Esophagus mucosa (tissue), 1 donor: ENCODE data around the gene PCDHA2. TPM values are rescaled to one million over a fixed set of nuclear protein-coding genes. Genes with fewer than 3 reads are reported as not detected.
"Not testable (repeated sequence)": the region's sequence is repeated elsewhere in the genome, so short reads cannot be mapped to it uniquely, and the experiment has no call there.

Experiments
- ATAC-seq: fragments of 200-7000 bp; cut with Tn5 transposase; one replicate; pipeline ENCODE4 v1.9.1; 2020
- total RNA-seq: library from RNA; stranded (reverse); gene quantifications from one replicate; pipeline ENCODE4 v1.2.4, GENCODE V29; 2023
- donor health status: DM: yes; HTN: yes; CAD: no.

PCDHA2 gene
- 0.04 TPM for total RNA-seq

DNA sequence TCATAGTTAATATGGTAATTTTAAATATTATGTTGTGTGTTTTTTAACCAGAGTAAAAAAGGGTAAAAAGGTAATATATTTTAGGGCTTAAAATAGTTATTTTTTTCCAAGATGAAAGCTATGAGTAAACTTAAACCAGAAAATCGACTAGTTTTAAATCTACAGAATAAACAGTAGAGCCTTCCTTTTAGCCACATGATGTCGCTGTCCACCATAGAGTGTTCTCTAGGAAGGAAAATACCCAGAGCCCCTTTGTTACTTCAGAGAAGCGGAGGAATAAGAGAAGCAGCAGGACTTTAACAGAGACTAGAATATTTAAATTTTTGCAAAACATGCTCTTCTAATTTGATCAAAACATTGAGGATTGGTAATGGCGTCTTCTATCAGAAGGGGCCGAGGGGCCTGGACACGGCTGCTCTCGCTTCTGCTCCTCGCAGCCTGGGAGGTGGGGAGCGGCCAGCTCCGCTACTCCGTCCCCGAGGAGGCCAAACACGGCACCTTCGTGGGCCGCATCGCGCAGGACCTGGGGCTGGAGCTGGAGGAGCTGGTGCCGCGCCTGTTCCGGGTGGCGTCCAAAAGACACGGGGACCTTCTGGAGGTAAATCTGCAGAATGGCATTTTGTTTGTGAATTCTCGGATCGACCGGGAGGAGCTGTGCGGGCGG, at the start of gene PCDHA2:
Gene PCDHA2, plus strand, starts transcription at position 258 of the 664 bp plus-strand sequence.
- ATAC-seq = no peak

DNA sequence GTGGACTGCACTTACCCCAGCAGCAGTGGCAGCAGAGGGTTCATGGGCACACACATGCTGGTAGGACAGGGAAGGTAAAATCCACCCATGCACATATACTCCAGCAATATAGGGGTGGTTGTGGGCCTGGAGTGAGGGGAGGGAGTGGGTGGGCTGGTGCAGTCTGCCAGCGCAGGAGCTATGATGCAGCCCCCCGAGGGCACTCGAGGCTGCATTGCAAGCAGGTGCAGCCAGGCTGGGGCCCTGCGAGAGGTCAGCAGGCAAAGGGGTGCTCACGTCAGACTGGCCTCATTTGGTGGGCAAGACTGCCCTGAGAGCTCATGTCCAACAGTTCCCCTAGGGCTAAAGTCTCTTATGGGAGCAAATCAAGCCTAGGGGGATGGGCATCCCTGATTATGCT, 41.1 kb upstream of the PCDHA2 start:
- no peak for ATAC-seq

DNA sequence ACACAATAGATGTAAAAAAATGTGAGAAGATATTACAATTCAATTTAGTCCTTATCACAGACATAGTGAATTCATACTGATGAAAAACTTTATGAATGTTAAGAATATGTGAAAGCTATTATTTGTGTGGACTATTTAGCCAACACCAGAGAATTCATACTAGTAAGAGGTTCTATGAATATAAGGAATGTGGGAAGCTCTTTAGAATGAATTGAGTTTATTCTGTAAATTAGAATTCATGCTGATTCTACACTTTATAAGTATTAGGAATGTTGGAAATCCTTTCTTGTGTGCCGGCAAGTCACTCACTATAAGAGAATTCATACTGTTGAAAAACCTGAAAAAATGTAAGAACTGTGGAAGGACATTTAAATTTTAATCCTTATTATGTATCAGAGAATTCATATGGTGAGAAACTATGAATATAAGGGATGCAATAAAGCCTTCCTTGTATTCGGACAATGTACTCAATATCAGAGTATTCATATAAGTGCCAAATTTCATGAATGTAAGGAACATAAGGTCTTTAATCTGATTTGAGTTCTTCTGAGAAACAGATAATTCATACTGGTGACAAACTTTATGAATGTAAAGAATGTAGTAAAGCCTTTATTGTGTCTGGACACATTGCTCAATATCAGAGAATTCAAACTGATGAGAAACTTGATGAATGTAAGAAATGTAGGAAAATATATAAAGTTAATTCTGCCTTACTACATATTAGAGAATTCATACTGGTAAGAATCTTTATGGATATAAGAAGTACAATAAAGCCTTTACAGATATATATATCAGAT, 30.3 kb upstream of the PCDHA2 start:
- no peak for ATAC-seq

DNA sequence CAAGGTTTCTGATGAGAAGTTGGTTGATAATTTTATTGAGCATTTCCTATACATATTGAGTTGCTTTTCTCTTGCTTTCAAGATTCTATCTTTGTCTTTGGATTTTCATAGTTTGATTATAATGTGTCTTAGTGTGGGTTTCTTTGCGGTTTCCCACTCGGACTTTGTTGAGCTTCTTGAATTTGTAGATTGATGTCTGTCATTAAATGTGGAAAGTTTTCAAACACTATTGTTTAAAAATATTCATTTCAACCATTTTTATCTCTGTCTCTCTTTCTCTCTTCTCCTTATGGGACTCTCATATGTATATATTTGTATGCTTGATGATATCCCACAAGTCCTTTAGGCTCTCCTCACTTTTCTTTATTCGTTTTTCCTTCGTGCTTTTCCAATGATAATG, 27.2 kb upstream of the PCDHA2 start:
- no peak for ATAC-seq

DNA sequence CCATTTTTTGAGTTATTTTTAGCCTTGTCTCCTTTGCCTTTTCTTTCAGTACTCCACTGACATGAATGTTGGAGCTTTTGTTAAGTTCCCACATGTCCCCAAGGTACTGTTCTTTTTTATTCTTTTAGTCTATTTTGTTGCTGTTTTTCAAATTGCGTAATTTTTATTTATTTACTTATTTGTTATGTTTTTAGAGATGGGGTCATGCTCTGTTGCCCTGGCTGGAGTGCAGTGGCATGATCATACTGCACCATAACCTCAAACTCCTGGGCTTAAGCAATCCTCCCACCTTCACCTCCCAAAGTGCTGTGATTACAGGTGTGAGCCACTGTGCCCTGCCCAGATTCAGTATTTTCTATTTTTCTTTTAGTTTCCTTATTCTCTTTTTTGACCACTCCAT, 14.1 kb upstream of the PCDHA2 start:
- ATAC-seq = no peak

DNA sequence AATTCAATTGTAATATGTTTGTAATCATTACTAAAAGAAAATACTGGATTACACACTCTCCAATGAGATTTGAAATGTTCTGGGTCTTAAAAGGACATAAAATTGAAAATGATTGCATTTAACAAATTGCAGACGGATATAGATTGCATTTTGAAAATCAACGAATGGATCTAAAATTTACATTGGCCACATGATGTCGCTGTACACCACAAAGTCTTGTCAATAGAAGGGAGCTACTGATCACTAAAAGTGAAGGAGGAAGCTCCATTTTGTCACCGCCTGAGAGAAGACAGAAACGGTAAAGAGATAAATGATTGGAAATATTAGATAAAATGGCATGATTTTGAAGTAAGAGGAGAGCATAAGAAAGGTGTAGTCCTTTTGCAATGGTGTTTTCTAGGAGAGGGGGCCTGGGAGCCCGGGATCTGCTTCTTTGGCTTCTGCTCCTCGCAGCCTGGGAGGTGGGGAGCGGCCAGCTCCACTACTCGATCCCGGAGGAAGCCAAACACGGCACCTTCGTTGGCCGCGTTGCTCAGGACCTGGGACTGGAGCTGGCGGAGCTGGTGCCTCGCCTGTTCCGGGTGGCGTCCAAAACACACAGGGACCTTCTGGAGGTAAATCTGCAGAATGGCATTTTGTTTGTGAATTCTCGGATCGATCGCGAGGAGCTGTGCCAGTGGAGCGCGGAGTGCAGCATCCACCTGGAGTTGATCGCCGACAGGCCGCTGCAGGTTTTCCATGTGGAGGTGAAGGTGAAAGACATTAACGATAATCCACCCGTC, 8.6 kb upstream of the PCDHA2 start, which contains the start of gene PCDHA1:
Gene PCDHA1, plus strand, starts transcription at position 236 of the 782 bp plus-strand sequence.
- no peak for ATAC-seq

DNA sequence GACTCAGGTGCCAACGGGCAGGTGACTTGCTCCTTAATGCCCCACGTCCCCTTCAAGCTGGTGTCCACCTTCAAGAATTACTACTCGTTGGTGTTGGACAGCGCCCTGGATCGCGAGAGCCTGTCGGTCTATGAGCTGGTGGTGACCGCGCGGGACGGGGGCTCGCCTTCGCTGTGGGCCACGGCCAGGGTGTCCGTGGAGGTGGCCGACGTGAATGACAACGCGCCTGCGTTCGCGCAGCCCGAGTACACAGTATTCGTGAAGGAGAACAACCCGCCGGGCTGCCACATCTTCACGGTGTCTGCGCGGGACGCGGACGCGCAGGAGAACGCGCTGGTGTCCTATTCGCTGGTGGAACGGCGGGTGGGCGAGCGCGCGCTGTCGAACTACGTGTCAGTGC, 7.2 kb upstream of the PCDHA2 start:
- ATAC-seq = not testable (repeated sequence)

DNA sequence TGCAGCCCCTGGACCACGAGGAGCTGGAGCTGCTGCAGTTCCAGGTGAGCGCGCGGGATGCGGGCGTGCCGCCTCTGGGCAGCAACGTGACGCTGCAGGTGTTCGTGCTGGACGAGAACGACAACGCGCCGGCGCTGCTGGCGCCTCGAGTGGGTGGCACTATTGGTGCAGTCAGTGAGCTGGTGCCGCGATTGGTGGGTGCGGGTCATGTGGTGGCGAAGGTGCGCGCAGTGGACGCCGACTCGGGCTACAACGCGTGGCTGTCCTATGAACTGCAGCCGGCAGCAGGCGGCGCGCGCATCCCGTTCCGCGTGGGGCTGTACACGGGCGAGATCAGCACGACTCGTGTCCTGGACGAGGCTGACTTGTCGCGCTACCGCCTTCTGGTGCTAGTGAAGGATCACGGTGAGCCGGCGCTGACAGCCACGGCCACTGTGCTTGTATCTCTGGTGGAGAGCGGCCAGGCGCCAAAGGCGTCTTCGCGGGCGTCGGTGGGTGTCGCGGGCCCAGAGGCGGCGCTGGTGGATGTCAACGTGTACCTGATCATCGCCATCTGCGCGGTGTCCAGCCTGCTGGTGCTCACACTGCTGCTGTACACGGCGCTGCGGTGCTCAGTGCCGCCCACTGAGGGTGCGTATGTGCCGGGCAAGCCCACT, 6.7 kb upstream of the PCDHA2 start:
- not testable (repeated sequence) for ATAC-seq

DNA sequence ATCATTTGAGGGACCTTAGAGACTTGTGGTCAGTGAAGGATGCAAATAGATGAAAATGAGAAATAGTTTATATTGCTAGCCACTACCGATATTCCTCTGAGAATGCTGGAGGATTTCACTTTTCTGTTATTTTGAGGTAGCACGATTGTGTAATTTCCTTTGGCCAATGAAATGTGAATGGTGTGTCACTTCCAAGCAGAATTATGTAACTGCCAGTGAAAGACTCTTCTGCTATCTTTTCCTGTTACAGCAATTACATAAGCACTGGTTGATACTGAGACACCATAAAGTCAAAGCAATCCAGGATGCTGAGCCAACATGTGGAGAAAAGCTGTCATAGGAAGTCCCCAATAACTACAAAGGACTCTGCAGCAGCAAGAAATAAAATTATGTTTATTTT, 3.6 kb upstream of the PCDHA2 start:
- no peak for ATAC-seq

DNA sequence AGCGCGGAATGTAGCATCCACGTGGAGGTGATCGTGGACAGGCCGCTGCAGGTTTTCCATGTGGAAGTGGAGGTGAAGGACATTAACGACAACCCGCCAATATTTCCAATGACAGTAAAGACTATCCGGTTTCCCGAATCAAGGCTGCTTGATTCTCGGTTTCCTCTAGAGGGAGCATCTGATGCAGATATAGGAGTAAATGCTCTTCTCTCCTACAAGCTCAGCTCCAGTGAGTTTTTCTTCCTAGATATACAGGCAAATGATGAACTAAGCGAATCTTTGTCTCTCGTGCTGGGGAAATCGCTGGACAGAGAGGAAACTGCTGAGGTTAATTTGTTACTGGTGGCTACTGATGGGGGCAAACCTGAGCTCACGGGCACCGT, 598 bp downstream of the PCDHA2 start:
- ATAC-seq = no peak

DNA sequence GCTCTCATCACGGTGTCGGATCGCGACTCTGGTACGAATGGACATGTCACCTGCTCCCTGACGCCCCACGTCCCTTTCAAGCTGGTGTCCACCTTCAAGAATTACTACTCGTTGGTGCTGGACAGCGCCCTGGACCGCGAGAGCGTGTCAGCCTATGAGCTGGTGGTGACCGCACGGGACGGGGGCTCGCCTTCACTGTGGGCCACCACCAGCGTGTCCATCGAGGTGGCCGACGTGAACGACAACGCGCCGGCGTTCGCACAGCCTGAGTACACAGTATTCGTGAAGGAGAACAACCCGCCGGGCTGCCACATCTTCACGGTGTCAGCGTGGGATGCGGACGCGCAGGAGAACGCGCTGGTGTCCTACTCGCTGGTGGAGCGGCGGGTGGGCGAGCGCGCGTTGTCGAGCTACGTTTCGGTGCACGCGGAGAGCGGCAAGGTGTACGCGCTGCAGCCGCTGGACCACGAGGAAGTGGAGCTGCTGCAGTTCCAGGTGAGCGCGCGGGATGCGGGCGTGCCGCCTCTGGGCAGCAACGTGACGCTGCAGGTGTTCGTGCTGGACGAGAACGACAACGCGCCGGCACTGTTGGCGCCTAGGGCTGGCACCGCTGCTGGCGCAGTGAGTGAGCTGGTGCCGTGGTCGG, 1.5 kb downstream of the PCDHA2 start:
- ATAC-seq = not testable (repeated sequence)

DNA sequence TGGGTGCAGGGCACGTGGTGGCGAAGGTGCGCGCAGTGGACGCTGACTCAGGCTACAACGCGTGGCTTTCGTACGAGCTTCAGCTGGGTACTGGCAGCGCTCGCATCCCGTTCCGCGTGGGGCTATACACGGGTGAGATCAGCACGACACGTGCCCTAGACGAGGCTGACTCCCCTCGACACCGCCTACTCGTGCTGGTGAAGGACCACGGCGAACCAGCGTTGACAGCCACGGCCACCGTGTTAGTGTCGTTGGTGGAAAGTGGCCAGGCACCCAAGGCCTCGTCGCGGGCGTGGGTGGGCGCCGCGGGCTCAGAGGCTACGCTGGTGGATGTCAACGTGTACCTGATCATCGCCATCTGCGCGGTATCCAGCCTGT, 2.1 kb downstream of the PCDHA2 start:
- no peak for ATAC-seq

DNA sequence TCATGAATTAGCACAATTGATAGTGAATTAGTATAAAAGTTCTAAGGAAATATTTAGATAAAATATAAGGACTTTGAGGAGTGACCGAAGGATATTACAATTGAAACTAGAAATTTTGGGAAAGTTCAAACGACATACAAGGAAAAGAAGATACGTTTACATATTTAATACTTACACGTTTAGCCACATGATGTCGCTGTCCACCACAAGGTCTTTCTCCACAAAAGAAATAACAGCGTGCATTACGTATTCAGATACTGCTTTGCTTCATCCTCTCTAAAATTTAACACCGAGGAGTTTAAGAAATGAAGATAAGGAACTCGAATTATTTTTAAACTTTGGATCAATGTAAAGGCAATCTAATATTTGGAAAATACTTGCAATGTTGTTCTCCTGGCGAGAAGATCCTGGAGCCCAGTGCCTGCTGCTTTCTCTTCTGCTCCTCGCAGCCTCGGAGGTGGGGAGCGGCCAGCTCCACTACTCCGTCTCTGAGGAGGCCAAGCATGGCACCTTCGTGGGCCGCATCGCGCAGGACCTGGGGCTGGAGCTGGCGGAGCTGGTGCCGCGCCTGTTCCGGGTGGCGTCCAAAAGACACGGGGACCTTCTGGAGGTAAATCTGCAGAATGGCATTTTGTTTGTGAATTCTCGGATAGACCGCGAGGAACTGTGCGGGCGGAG, 6.3 kb downstream of the PCDHA2 start, which contains the start of gene PCDHA3:
Gene PCDHA3, plus strand, starts transcription at position 242 of the 678 bp plus-strand sequence.
- ATAC-seq = no peak

DNA sequence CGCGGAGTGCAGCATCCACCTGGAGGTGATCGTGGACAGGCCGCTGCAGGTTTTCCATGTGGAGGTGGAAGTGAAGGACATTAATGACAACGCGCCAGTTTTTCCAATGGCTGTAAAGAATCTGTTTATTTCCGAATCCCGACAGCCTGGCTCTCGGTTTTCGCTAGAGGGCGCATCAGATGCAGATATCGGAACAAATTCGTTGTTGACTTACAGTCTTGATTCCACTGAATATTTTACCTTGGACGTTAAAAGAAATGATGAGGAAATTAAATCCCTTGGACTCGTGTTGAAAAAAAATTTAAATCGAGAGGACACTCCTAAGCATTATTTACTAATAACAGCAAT, 6.8 kb downstream of the PCDHA2 start:
- ATAC-seq = no peak

DNA sequence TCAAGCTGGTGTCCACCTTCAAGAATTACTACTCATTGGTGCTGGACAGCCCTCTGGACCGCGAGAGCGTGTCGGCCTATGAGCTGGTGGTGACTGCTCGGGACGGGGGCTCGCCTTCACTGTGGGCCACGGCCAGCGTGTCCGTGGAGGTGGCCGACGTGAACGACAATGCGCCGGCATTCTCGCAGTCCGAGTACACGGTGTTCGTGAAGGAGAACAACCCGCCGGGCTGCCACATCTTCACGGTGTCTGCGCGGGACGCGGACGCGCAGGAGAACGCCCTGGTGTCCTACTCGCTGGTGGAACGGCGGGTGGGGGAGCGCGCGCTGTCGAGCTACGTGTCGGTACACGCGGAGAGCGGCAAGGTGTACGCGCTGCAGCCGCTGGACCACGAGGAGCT, 7.7 kb downstream of the PCDHA2 start:
- ATAC-seq = not testable (repeated sequence)

DNA sequence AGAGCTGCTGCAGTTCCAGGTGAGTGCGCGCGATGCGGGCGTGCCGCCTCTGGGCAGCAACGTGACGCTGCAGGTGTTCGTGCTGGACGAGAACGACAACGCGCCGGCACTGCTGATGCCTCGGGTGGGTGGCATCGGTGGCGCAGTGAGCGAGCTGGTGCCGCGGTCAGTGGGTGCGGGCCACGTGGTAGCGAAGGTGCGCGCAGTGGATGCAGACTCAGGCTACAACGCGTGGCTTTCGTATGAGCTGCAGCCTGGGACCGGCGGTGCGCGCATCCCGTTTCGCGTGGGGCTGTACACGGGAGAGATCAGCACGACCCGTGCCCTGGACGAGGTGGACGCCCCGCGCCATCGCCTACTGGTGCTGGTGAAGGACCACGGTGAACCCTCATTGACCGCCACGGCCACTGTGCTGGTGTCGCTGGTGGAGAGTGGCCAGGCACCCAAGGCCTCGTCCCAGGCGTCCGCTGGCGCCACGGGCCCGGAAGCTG, 8.2 kb downstream of the PCDHA2 start:
- ATAC-seq = no peak

DNA sequence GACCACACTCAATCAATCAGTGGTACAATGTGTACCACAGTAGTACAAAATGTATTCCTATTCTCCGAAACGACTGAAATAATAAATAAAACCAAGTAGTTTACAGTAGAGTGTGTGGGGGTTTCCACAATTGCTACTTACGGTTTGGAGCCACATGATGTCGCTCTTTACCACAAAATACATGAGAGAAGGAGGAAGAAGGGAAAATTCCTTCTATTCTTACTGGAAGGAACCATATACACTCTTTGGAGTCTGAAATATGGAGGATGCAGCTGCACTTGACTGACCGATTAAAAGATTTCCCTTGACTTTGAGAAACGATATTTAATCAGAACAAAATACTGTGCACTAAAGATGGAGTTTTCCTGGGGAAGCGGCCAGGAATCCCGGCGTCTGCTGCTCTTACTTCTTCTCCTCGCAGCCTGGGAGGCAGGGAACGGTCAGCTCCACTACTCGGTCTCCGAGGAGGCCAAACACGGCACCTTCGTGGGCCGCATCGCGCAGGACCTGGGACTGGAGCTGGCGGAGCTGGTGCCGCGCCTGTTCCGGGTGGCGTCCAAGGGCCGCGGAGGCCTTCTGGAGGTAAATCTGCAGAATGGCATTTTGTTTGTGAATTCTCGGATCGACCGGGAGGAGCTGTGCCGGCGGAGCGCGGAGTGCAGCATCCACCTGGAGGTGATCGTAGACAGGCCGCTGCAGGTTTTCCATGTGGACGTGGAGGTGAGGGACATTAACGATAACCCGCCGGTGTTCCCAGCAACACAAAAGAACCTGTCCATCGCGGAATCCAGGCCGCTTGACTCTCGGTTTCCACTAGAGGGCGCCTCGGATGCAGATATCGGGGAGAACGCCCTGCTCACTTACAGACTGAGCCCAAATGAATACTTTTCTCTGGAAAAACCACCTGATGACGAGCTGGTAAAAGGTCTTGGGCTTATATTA, 12.5 kb downstream of the PCDHA2 start, which contains the start of gene PCDHA4:
Gene PCDHA4, plus strand, starts transcription at position 235 of the 942 bp plus-strand sequence.
- ATAC-seq = no peak

DNA sequence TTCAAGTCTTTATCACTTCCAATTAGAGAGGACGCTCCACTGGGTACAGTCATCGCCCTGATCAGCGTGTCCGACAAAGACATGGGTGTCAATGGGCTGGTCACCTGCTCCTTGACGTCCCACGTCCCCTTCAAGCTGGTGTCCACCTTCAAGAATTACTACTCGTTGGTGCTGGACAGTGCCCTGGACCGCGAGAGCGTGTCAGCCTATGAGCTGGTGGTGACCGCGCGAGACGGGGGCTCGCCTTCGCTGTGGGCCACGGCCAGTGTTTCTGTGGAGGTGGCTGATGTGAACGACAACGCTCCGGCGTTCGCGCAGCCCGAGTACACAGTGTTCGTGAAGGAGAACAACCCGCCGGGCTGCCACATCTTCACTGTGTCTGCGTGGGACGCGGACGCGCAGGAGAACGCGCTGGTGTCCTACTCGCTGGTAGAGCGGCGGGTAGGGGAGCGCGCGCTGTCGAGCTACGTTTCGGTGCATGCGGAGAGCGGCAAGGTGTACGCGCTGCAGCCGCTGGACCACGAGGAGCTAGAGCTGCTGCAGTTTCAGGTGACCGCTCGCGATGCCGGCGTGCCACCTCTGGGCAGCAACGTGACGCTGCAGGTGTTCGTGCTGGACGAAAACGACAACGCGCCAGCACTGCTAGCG, 13.7 kb downstream of the PCDHA2 start:
- ATAC-seq = not testable (repeated sequence)

DNA sequence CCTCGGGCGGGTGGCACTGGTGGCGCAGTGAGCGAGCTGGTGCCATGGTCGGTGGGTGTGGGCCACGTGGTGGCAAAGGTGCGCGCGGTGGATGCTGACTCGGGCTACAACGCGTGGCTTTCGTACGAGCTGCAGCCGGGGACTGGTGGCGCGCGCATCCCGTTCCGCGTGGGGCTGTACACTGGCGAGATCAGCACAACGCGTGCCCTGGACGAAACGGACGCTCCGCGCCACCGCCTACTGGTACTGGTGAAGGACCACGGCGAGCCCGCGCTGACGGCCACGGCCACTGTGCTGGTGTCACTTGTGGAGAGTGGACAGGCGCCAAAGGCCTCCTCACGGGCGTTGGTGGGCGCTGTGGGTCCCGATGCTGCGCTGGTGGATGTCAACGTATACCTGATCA, 14.2 kb downstream of the PCDHA2 start:
- ATAC-seq = no peak
